ENCODE data around the gene LRRC75A.
A peak's percentile ranks its signal among the peaks of the same experiment; 100 is the strongest.

Gene LRRC75A

DNA sequence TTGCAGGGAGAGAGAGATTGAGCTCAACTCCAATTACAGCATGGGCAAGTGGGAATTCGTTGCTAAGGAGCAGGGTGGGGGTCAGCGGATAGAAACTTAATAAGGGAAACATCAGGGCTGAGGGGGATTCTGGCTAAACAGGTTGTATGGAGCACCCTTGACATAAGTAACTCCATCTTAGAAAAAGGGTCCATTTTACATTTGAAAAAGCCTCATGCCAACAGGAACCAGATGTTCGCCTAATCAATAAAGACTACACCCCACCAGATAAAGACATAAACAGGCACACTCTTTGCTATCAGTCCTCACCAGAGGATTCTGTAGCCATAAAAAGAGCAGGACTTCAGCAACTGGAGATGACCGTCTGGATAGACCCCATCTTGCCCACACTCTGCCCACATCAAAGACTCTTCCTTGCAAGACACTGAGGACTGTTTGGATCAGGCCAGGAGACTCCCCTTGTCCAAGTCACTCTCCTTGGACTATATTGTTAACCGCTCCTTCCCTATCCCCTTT lies 1.6 kb upstream of the LRRC75A start:
- no peak for DNase-seq (ENCODE audit: low read depth)

- DNase-seq (ENCODE audit: low read depth): no peak
Observed at GRCh38 chr17:16492613-16493530, 879 bp upstream of the LRRC75A start.

- DNase-seq (ENCODE audit: low read depth): no peak
Observed at GRCh38 chr17:16491131-16491702, 776 bp downstream of the LRRC75A start.

DNA sequence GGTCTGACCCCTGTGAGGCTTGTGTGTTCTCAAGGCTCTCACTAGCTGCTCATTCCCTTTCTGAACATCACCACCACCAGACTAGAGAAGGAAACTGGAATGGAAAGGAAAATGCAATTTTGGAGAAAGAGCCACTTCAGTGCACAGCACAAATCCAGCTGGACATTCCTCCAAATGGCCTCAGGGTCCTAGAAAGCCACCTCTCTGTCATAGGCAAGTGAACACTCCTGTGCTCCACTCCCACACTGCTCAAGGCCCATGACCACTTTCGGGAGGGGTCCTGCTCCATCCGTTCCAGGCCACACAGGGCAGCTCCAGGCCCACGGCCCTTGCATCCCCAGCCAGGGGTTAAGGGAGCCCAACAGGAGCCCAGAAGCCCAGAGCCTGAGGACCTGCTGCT lies 2.6 kb downstream of the LRRC75A start:
- DNase-seq (ENCODE audit: low read depth): no peak

GRCh38 chr17:16488968-16489337 lies 3.0 kb downstream of the LRRC75A start:
- no peak for DNase-seq (ENCODE audit: low read depth)

GRCh38 chr17:16488186-16488967 lies 3.6 kb downstream of the LRRC75A start:
- DNase-seq (ENCODE audit: low read depth): no peak

GRCh38 chr17:16486373-16487250 lies 5.4 kb downstream of the LRRC75A start:
- no peak for DNase-seq (ENCODE audit: low read depth)

- no peak for DNase-seq (ENCODE audit: low read depth)
Observed at GRCh38 chr17:16484445-16485175, 7.4 kb downstream of the LRRC75A start.

DNA sequence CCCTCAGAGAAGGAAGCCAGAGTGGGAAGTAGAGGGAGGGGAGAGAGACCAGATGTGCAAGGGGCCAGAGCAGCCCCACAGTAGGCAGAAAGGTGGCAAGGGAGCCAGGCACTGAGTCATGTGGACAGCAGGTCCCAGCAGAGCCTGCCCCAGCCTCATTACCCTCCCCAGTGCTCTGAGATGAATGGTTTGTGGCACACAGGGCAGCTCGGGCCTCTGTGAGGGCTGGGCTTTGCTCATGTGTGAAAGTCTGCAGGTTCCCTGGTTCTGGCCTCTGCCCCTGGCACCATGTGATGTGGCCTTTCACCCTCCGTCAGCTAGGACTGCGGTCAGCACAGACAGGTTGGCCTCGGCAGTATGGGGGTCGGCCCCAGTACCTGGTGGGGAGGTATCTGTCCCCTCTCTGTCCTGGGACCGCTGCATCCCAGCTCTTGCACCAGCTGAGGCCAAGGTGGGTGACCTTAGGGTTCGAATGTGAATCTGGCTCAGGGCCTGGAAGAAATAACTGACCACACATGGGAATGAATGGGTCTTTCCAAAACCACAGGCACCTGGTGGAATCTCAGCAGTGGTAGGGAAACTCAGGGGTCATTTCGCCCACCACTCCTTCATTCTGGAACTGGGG lies 8.9 kb downstream of the LRRC75A start:
- no peak for DNase-seq (ENCODE audit: low read depth)

DNA sequence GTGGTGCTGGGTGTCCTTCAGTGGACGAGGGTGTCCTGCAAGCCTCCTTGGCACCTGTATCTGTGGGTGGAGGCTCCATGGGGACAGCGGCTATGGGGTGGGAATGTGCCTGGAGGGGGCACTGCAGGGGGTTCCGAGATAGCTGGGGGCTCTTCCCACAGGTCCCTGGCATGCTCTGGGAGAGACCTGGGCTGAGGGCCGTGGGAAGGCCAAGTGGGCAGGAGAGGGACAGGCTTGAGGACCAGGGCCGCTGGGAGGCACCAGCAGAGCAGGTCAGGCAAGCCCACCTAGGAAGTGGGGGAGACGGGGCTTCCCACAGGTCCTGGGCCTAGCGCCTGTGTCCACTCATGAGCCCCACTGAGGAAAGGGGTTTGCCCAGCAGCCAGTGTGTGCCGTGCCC lies 9.7 kb downstream of the LRRC75A start:
- no peak for DNase-seq (ENCODE audit: low read depth)

GRCh38 chr17:16480995-16481394 lies 11.0 kb downstream of the LRRC75A start:
- no peak for DNase-seq (ENCODE audit: low read depth)

- no peak for DNase-seq (ENCODE audit: low read depth)
Observed at GRCh38 chr17:16479264-16479663, 12.7 kb downstream of the LRRC75A start.

DNA sequence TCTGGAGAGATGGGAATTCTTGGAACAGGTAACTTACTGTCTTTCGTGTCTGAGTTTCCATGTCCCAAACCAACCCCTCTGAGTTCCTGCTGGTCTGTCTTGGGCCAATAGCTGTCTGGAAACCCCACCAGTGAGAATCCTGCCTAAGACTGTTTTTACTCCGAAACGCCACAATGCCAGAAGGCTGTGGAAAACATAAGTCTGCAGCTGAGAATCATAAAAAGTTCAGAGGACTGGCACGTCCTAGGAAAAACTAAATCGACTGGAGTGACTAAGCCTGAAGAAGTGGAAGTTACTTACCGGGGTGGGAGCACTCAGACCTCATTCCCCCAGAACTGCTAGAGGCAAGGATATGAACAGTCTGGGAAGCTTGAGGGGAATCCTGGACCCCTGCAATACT lies 13.3 kb downstream of the LRRC75A start:
- DNase-seq (ENCODE audit: low read depth): no peak

DNA sequence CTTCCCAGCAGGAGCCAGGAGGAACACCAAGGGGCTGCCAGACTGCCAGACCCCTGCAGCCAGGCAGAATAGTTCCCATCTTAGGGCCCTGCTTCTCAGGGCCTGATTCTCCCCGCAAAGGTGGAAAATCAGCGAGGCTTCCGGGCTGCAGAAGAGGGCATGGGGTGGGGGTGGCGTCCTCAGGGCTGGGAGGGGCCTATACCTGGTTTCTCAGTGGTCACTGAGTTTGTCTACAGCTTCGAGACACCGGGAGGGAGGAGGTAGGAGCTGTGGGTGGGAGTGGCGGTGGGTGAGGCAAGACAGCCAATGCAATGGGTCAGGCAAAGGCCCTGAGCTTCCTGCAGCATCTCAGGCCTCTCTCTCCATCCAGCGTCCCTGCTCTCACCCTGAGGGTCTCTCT lies 14.3 kb downstream of the LRRC75A start:
- no peak for DNase-seq (ENCODE audit: low read depth)

DNA sequence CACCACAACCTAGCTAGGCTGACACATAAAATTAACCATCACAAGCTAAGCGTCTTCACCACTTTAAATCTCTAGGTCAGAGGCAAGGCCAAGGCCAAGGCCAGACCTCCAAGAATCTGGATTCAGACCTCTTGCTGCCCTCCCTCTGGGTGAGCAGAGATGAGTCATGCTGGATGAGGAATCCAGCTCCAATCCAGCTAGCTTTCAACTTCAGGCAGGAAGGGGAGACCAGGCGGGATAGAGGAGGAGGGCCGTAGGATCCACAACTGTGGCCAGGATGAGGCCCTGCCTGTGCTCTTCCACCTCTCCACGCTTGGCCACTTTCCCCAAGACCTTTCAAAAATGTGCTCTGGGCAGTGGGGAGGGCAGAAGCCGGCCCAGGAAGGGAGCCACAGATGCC lies 14.7 kb downstream of the LRRC75A start:
- DNase-seq (ENCODE audit: low read depth): peak; percentile 53

DNA sequence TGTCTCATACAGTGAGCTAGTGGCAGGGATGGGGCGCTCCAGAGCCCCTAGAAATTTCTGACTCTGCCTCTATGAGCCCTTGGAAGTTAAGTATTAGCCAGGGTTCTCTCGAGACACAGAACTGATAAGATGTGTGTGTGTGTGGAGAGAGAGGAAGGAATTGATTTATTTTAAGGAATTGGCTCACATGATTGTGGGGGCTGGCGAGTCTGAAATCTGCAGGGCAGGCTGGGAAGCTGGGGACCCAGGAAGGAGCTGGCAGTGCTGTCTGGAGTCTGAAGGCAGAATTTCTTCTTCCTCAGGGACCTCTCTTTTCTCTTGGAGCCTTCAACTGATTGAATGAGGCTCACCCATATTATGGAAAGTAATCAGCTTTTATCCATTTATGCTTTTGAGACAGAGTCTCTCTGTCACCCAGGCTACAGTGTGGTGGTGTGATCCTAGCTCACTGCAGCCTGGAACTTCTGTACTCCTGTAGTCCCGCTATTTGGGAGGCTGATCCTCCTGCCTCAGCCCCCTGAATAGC lies 16.8 kb downstream of the LRRC75A start:
- DNase-seq (ENCODE audit: low read depth): no peak

DNA sequence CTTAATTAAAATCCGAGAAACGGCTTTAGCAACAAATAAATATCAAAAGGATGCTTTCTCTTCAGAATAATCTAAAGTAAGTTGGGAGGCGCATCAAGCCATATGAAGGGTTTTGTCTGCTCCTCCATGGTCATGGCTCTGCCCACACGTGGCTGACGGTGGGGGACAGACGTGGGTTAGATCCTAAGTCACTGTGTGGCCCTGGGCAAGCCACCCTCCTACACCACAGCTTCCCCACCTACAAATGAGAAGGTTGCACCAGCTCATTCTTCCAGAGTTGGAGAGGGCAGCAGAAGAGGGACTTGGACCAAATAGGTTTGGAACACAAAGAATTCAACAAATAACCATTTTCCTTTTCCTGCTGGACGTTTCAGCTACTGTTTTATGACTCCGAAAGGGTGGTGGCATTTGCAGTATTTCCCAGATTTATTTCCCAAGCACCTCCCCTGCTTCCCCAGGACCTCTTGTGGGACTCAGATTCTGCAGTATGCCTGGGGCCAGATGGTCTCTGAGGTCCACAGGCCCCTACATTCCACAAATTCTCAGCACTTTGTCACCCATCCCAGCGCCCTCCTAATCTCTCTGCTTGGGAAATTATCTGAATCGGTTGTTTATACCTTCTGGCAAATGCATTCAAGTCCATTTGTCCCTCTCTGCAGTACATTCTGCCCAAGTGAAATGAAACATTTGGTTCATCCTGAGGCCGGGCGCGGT lies 17.8 kb downstream of the LRRC75A start:
- no peak for DNase-seq (ENCODE audit: low read depth)

GRCh38 chr17:16473044-16474011 lies 18.7 kb downstream of the LRRC75A start:
- no peak for DNase-seq (ENCODE audit: low read depth)
